Hepatic stellate cell (primary cell): ENCODE data around the gene SLC2A1.

Experiments
- DNase-seq: peaks from one replicate; pipeline ENCODE4 v3.0.0; 2011; ENCODE audit warnings: low spot score

SLC2A1 gene

GRCh38 chr1:42942444-42942843, 16.2 kb downstream of the SLC2A1 start:
- no peak for DNase-seq

- DNase-seq: peak; percentile 81
Observed at GRCh38 chr1:42941640-42942330, 16.9 kb downstream of the SLC2A1 start.

GRCh38 chr1:42940851-42941639, 17.6 kb downstream of the SLC2A1 start:
- peak; percentile 89 for DNase-seq

GRCh38 chr1:42938645-42939615, 19.7 kb downstream of the SLC2A1 start:
- DNase-seq: no peak

- DNase-seq: no peak
Observed at GRCh38 chr1:42937836-42938644, 20.6 kb downstream of the SLC2A1 start.

- DNase-seq: no peak
Observed at GRCh38 chr1:42937141-42937696, 21.4 kb downstream of the SLC2A1 start.

GRCh38 chr1:42936309-42937078, 22.2 kb downstream of the SLC2A1 start:
- peak; percentile 67 for DNase-seq

GRCh38 chr1:42935971-42936308, 22.7 kb downstream of the SLC2A1 start:
- no peak for DNase-seq

GRCh38 chr1:42935313-42935895, 23.3 kb downstream of the SLC2A1 start:
- no peak for DNase-seq

GRCh38 chr1:42934541-42935312, 23.9 kb downstream of the SLC2A1 start:
- no peak for DNase-seq

GRCh38 chr1:42933610-42934491, 24.8 kb downstream of the SLC2A1 start:
- no peak for DNase-seq

GRCh38 chr1:42933060-42933586, 25.5 kb downstream of the SLC2A1 start:
- DNase-seq: no peak

GRCh38 chr1:42932442-42932941, 26.2 kb downstream of the SLC2A1 start:
- no peak for DNase-seq

- DNase-seq: no peak
Observed at GRCh38 chr1:42931911-42932422, 26.7 kb downstream of the SLC2A1 start.

- peak; percentile 80 for DNase-seq
Observed at GRCh38 chr1:42931108-42931539, 27.5 kb downstream of the SLC2A1 start.

GRCh38 chr1:42930178-42931107, 28.2 kb downstream of the SLC2A1 start:
- no peak for DNase-seq
